HG03354 (cell line): ENCODE measurements around the gene SPRR2E.
"Not testable (repeated sequence)": the region's sequence is repeated elsewhere in the genome, so short reads cannot be mapped to it uniquely, and the experiment has no call there.

Experiments used
- ATAC-seq: cut with Tn5 transposase; IDR thresholded peaks from one replicate; pipeline ENCODE4 v1.9.1; 2021; ENCODE audit warnings: mild to moderate bottlenecking; ENCODE audit not compliant: unreplicated experiment, poor library complexity, severe bottlenecking

Gene SPRR2E

DNA sequence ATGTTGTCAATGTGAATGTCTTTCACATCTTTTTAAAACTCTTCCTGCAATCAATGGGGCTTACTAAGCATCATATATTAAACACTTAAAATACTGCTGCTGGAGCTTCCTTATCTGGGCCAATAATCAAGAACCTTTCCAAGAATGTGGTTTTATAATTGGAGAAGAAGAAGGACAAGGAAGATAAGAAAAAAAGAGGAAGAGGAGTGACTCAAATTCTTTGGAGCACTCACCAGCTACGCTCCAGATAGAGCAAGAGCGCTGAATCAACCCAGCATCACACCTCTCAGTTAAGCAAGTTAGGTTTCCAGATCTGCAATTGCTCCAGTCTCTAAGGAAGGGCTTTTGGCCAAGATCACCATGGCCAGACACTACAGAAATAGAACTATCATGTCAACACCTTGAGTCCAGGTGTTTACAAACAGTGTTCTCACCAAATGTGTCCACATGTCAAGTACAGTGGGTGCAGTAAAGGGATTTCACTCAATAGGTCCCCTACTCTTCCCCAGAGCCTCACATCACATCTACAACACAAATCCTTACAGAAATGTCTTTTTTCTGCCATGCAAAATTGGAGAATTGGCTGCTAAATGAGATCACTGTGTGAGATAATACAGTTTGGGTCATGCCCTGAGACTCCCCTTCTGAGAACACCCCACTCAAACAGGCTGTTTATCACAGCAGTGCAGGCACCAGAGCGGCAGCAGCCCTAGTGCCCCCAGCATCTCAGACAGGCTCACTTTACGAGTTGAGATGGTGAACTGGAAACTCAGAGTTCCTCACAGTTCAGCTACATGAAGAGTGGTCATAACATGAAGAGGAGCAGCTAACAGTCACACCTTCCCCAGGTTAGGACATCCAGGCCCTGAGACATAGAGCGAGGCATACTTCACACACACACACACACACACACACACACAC lies 21.3 kb downstream of the SPRR2E start:
- ATAC-seq: no peak

DNA sequence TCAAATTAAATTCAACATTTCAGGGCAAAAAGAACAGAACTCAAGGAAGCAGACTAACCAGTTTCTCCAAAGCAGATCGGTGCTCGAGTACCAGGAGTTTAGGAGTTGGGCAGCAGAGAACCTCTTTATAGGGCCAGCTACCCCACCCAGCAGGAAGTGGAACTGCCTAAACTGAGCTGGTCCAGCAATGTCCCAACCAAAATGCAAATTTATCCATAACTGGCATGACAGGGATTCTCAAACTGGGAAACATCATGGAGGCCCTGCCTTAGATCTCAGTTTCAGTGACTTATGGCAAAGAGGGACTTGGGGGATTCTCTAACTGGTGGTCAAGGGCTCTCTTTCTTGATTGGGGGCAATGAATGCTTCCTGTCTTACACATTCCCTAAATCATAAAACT lies 22.8 kb downstream of the SPRR2E start, which contains the start of gene SPRR2B:
Gene SPRR2B, minus strand, starts transcription at position 101 of the 400 bp plus-strand sequence. CDS start 772 bp downstream, outside the sequence.
- ATAC-seq: no peak

DNA sequence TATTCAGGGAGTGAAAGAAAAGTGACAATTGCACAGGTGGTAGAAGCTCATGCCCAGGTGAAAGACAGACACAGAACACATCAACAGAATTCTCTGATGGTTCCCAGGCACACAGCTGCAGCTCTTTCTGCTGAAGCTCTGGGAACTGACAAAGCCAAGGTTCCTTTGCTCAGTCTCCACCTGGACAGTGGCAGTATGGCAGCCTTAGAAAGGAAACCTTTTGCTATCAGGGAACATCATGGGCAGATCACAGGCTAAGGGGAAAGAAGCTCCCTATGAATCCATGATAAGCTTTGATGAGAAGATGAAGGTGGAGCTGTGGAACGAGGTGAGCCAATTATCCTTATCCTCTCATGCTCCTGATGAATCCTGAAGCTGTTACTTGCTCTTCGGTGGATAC lies 24.1 kb downstream of the SPRR2E start:
- no peak for ATAC-seq

DNA sequence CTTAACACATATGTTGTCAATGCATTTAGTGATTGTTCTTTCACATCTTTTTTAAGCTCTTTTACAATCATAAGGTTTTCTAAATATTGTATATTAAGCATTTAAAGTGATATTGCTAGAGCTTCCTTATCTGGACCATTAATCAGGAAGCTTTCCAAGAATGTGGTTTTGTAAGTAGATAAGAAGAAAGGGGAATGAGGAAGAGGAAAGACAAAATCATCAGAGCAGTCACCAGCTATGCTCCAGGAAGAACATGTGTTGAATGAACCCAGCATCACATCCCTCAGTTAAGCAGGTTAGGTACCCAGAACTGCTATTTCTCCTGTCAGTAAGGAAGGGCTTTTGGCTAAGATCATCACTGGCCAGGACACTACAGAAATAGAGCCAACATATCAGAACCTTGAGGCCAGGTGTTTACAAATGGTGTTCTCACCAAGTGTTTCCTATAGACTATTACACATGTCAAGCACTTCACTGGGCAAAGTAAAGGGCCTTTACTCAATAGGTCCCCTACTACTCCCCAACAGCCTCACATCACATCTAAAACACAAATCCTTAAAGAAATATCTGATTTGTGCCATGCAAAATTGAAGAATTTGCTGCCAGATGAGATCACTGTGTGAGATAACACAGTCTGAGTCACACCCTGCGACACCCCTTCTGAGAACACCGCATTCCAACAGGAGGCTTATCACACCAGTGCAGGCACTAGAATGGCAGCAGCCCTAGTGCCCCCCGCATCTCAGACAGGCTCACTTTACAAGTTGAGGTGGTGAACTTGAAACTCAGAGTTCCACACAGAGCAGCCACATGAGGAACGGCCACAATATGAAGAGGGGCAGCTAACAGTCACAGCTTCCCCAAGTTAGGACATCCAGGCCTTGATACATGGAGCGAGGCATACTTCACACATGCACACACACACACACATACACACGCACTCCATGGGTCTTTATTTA lies 35.2 kb downstream of the SPRR2E start:
- no peak for ATAC-seq

DNA sequence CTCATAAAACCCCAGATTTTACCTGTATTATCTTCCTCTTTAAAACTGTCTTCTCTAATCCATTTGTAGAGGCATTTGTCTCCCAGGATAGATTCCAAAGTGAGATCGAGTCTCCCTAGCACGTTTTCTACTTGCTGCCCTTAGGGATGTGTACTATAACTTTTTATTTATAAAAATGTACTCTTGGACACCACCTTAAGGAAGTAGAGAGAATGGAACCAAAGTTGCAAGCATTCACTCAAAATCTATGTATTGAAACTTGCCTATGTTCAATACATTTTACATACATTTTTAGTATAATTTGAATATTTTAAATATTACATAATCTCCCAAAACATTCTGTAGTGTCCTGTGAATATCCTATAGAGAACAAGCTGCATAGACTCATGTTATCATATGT lies 36.2 kb downstream of the SPRR2E start:
- no peak for ATAC-seq

DNA sequence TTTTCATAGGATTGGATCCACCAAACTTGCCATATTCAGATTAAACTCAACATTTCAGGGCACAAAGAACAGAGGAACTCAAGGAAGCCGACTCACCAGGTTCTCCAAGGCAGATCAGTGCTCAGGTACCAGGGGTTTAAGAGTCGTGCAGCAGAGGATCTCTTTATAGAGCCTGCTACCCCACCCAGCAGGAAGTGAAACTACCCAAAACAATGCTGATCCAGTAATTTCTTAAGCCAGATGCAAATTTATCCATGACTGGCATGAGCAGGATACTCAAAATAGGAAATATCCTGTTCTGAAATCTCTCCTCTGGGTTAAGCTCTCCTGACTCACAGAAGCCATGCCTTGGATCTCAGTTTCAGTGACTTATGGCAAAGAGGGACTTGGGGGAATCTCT lies 37.0 kb downstream of the SPRR2E start, which contains the start of gene SPRR2A:
Gene SPRR2A, minus strand, starts transcription at position 138 of the 400 bp plus-strand sequence. CDS start 777 bp downstream, outside the sequence.
- no peak for ATAC-seq

DNA sequence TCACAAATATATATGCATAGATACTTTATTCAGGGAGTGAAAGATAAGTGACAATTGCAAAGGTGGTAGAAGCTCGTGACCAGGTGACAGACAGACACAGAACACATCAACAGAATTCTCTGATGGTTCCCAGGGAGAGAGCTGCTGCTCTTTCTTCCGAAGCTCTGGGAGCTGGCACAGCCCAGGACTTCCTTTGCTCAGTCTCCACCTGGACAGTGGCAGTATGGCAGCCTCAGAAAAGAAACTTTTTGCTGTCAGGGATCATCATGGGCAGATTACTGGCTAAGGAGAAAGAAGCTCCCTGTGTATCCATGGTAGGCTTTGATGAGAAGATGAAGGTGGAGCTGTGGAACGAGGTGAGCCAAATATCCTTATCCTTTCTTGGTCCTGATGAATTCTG lies 38.2 kb downstream of the SPRR2E start:
- not testable (repeated sequence) for ATAC-seq

DNA sequence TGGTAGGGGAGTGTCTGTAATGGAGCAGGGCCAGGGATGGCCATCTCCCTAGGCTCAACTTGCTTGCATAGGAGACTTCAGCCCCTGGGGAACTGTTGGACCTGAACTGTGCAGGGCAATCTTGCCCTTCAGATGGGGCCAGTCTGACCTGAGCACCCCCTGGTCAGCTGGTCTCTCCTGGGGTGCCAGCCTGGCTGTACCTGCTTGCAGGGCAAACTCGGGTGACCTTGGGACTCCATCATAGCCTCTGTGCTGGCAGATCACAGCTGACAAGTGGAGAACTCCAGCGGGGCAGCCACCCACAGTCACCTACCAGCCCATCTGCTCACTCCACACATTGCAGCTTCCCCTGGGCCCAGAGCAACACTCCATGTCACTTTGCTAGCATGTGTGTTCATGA lies 45.1 kb downstream of the SPRR2E start:
- ATAC-seq: no peak
